ENCODE results near the gene ICE2. TPM values are rescaled to one million over a fixed set of nuclear protein-coding genes. Genes with fewer than 3 reads are reported as not detected.

The ICE2 gene
- total RNA-seq, 4 donors from 2014 or later = 14.6 to 34.9 (median 23.8) TPM

DNA sequence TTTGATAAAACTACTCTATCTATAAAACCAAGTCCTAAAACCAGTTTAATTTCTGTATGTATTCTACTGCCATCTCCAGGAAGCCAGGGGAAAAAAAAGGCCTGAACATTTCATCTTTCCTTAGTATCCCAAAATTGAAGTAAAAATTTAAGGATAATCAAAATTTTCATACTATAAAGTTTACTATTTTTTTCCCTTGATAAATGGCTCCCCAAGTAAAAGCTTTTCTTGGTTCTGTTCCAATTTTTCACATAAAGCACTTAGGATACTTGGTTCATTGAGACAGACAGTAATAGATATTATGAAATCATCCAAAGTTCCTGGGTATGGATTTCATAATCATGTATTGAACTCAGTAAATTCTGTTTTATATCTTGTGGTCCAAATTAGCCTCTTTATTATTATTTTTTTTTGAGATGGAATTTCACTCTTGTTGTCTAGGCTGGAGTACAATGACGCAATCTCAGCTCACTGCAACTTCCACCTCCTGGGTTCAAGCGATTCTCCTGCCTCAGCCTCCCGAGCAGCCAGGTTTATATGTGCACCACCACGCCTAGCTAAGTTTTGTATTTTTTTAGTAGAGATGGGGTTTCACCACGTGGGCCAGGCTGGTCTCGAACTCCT lies 34.5 kb downstream of the ICE2 start:
- no peak overlapping the region for H3K27ac ChIP-seq
- no peaks in the 10 kb centered on the region for H3K9me3 ChIP-seq
- no peak for ATAC-seq
- peaks cover 4 to 54% of the 10 kb centered on the region in 2 donors for H3K36me3 ChIP-seq
- H3K4me3 ChIP-seq = no peak overlapping the region
- no peaks in the 10 kb centered on the region for H3K27me3 ChIP-seq
- peaks cover 0 to 6% (median 0%) of the 10 kb centered on the region in 3 donors for H3K4me1 ChIP-seq
- WGBS, 2 donors (ENCODE audit: low coverage in 1 of 2) = 85 to 93% methylated on average over 3 to 6 of the region's 6 CpGs
- TF ChIP-seq, protein P1, sequence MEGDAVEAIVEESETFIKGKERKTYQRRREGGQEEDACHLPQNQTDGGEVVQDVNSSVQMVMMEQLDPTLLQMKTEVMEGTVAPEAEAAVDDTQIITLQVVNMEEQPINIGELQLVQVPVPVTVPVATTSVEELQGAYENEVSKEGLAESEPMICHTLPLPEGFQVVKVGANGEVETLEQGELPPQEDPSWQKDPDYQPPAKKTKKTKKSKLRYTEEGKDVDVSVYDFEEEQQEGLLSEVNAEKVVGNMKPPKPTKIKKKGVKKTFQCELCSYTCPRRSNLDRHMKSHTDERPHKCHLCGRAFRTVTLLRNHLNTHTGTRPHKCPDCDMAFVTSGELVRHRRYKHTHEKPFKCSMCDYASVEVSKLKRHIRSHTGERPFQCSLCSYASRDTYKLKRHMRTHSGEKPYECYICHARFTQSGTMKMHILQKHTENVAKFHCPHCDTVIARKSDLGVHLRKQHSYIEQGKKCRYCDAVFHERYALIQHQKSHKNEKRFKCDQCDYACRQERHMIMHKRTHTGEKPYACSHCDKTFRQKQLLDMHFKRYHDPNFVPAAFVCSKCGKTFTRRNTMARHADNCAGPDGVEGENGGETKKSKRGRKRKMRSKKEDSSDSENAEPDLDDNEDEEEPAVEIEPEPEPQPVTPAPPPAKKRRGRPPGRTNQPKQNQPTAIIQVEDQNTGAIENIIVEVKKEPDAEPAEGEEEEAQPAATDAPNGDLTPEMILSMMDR (IDR thresholded peaks at IDR 0.05) = peak; percentile 49 to 68 (median 50)
- TF ChIP-seq POLR2AphosphoS5 (IDR thresholded peaks at IDR 0.05) (no peak), EP300 (IDR thresholded peaks at IDR 0.05) (no peak), POLR2A (IDR thresholded peaks at IDR 0.05) (no peak)

DNA sequence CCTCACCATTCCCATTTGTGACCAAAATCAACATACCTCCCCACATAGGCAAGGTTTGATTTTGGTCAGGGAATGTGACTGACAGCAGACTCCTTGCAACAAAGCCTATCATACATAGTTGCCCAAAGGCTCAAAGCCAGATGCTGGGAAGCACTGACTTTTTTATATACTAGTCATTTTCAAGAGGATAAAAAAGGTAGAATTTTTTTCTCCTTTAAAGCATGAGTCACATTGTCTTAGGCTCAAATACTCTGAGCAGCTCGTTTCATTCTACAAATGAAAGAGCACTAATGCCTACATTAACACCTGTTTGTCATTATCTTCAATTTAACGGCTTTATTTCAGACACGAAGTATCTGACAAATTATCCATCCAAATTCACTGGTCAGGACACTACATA lies 36.2 kb downstream of the ICE2 start:
- H3K27me3 ChIP-seq = no peaks in the 10 kb centered on the region

DNA sequence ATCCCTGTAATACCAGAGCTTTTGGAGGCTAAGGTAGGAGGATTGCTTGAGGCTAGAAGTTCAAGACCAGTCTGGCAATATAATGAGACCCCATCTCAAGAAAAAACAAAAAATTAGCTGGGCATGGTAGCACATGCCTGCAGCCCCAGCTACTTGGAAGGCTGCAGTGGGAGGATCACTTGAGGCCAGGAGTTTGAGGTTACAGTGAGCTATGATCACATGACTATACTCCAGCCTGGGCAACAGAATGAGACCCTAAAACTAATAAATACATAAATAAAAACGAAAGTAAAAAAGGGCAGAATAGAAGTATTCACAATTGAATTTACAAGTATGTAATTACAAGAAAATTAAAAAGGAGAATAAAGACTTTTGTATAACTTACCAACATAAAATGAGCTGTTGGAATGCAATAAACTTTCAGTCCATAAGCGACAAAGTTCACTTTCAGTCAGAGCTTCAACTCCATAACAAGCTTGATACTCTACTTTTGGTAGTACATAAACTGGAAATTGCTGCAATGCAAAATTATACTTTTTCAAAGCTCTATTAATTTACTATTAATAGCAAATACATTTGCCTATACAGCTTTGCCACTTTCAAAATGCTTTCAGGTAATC lies 36.8 kb downstream of the ICE2 start:
- Histone ChIP-seq H3K27ac (no peak overlapping the region), H3K4me3 (no peak overlapping the region), H3K36me3 (peaks cover 0 to 52% of the 10 kb centered on the region in 2 donors), H3K9me3 (no peaks in the 10 kb centered on the region), H3K27me3 (no peaks in the 10 kb centered on the region), H3K4me1 (peaks cover 0 to 6% (median 0%) of the 10 kb centered on the region in 3 donors)
- WGBS, 2 donors (ENCODE audit: low coverage in 1 of 2) = 76 to 80% methylated on average over 2 of the region's 2 CpGs
- TF ChIP-seq EP300 (IDR thresholded peaks at IDR 0.05) = no peak
- no peak for TF ChIP-seq POLR2A (IDR thresholded peaks at IDR 0.05)
- TF ChIP-seq, protein P1 (IDR thresholded peaks at IDR 0.05) = no peak
- TF ChIP-seq POLR2AphosphoS5 (IDR thresholded peaks at IDR 0.05) = no peak
- no peak for ATAC-seq

More for the DNA sequence above, 36.2 kb downstream of the ICE2 start:
- peaks cover 0 to 52% of the 10 kb centered on the region in 2 donors for H3K36me3 ChIP-seq
- ATAC-seq = no peak
- no peak overlapping the region for H3K4me3 ChIP-seq
- TF ChIP-seq POLR2AphosphoS5 (IDR thresholded peaks at IDR 0.05) = no peak
- no peak for TF ChIP-seq EP300 (IDR thresholded peaks at IDR 0.05)
- TF ChIP-seq, protein P1 (IDR thresholded peaks at IDR 0.05) = no peak
- no peak for TF ChIP-seq POLR2A (IDR thresholded peaks at IDR 0.05)
- peaks cover 0 to 6% (median 0%) of the 10 kb centered on the region in 3 donors for H3K4me1 ChIP-seq
- no peaks in the 10 kb centered on the region for H3K9me3 ChIP-seq
- WGBS, 2 donors (ENCODE audit: low coverage in 1 of 2) = 61 to 73% methylated on average over 3 of the region's 3 CpGs
- H3K27ac ChIP-seq = no peak overlapping the region

DNA sequence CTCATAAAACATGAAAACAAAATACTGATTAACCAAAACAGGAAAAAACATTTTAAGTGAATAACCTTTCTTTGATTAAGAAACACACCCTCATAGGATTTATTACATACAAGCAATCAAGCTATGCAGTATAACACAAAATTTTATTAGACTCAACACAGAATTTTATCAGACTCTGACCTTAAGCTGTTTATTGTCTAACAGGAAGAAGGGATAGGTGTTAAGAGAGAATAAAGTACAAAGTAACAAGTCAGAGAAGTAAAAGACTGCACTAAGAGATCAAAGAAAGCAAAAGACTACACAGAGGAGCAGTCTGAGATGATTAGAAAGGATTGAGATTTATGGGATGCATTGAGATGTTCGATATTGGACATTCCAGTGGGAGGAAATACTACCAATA lies 37.6 kb downstream of the ICE2 start:
- ATAC-seq = no peak
- Histone ChIP-seq H3K27ac (no peak overlapping the region), H3K36me3 (peaks cover 0 to 50% of the 10 kb centered on the region in 2 donors), H3K4me3 (no peak overlapping the region), H3K27me3 (no peaks in the 10 kb centered on the region), H3K9me3 (no peaks in the 10 kb centered on the region), H3K4me1 (peaks cover 0 to 6% (median 0%) of the 10 kb centered on the region in 3 donors)
- WGBS, 2 donors (ENCODE audit: low coverage in 1 of 2) = 78 to 85% methylated on average over 1 of the region's 1 CpG
- no peak for TF ChIP-seq EP300 (IDR thresholded peaks at IDR 0.05)
- TF ChIP-seq, protein P1 (IDR thresholded peaks at IDR 0.05) = no peak
- TF ChIP-seq POLR2A (IDR thresholded peaks at IDR 0.05) = no peak
- no peak for TF ChIP-seq POLR2AphosphoS5 (IDR thresholded peaks at IDR 0.05)

DNA sequence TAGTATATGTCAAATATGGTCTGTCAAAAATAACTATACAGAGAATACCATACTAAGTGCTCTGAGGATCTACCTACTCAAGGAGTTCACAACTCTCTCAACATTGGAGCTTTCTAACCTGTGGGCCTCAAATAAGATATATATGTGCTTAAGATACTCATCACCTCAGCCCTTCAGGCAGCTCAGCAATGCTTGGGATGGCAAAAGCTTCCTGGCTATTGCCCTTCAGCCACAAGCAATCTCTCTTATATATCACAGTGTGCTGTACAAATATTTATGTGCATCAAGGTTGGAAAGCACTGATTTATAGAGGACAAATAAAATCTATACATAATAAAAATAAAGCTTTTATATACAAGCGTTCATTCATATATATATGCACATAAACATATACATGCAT lies 40.3 kb downstream of the ICE2 start:
- TF ChIP-seq POLR2A (IDR thresholded peaks at IDR 0.05) (no peak), EP300 (IDR thresholded peaks at IDR 0.05) (no peak), POLR2AphosphoS5 (IDR thresholded peaks at IDR 0.05) (no peak)
- TF ChIP-seq, protein P1 (IDR thresholded peaks at IDR 0.05) = no peak
- 100% methylated on average over 1 of the region's 1 CpG for WGBS, 2 donors (ENCODE audit: low coverage in 1 of 2)
- no peak overlapping the region for H3K27ac ChIP-seq
- H3K9me3 ChIP-seq = no peaks in the 10 kb centered on the region
- no peaks in the 10 kb centered on the region for H3K27me3 ChIP-seq
- H3K36me3 ChIP-seq = peaks cover 0 to 70% of the 10 kb centered on the region in 2 donors
- ATAC-seq = no peak
- peaks cover 0 to under 1% (median 0%) of the 10 kb centered on the region in 3 donors for H3K4me1 ChIP-seq
- H3K4me3 ChIP-seq = no peak overlapping the region
